ENCODE measurements around the gene S100A11.

S100A11 gene

GRCh38 chr1:152029144-152029928 is 7.5 kb downstream of the S100A11 start:
- no peaks in the 10 kb centered on the region for H3K27me3 ChIP-seq (ENCODE audit: insufficient read depth, low read length, poor library complexity)
- H2AK5ac ChIP-seq (ENCODE audit: low read length), result no peak overlapping the region
- H3K9ac ChIP-seq (ENCODE audit: low read length), result no peak overlapping the region
- no peaks in the 10 kb centered on the region for H3K4me1 ChIP-seq (ENCODE audit: control insufficient read depth, low read depth, low read length)
- H3K4me2 ChIP-seq (ENCODE audit: low read length), result no peak overlapping the region
- no peak overlapping the region for H3K4me3 ChIP-seq (ENCODE audit: low read length)
- no peak overlapping the region for H3K18ac ChIP-seq (ENCODE audit: low read length)
- H3K4ac ChIP-seq (ENCODE audit: low read depth, low read length), result no peak overlapping the region
- no peaks in the 10 kb centered on the region for H3K79me2 ChIP-seq (ENCODE audit: control insufficient read depth, insufficient read depth, low read length)
- no peak overlapping the region for H2BK15ac ChIP-seq (replicated peaks; ENCODE audit: low read depth)
- no peak overlapping the region for H3K27ac ChIP-seq (ENCODE audit: low read depth, low read length)
- DNase-seq, result peak; percentile 16
- no peak overlapping the region for H4K5ac ChIP-seq (ENCODE audit: low read length)
- H3K23ac ChIP-seq (ENCODE audit: low read length), result no peak overlapping the region
- WGBS (ENCODE audit: extremely low coverage, insufficient coverage, low lambda C conversion rate), result 100% methylated on average over 2 of the region's 8 CpGs
- no peak overlapping the region for H4K8ac ChIP-seq (ENCODE audit: low read depth, low read length)
- H3K56ac ChIP-seq (ENCODE audit: low read length), result no peak overlapping the region
- peaks cover 6% of the 10 kb centered on the region for H3K79me1 ChIP-seq (ENCODE audit: low read length)
- peaks cover 12% of the 10 kb centered on the region for H3K36me3 ChIP-seq (ENCODE audit: control insufficient read depth, insufficient read depth, low read length)
- no peak overlapping the region for H2BK120ac ChIP-seq (ENCODE audit: low read depth, low read length)
- H2BK5ac ChIP-seq (ENCODE audit: low read length), result no peak overlapping the region

- Histone ChIP-seq H3K79me1 (ENCODE audit: low read length) (no peaks in the 10 kb centered on the region), H4K5ac (ENCODE audit: low read length) (no peak overlapping the region), H2BK120ac (ENCODE audit: low read depth, low read length) (no peak overlapping the region), H4K8ac (ENCODE audit: low read depth, low read length) (no peak overlapping the region), H3K79me2 (ENCODE audit: control insufficient read depth, insufficient read depth, low read length) (no peaks in the 10 kb centered on the region), H3K4me1 (ENCODE audit: control insufficient read depth, low read depth, low read length) (no peaks in the 10 kb centered on the region), H3K18ac (ENCODE audit: low read length) (no peak overlapping the region), H3K56ac (ENCODE audit: low read length) (no peak overlapping the region), H3K4me3 (ENCODE audit: low read length) (no peak overlapping the region), H3K9ac (ENCODE audit: low read length) (no peak overlapping the region), H3K36me3 (ENCODE audit: control insufficient read depth, insufficient read depth, low read length) (no peaks in the 10 kb centered on the region), H2BK15ac (replicated peaks; ENCODE audit: low read depth) (no peak overlapping the region), H3K27ac (ENCODE audit: low read depth, low read length) (no peak overlapping the region), H3K23ac (ENCODE audit: low read length) (no peak overlapping the region), H3K27me3 (ENCODE audit: insufficient read depth, low read length, poor library complexity) (no peaks in the 10 kb centered on the region), H3K4ac (ENCODE audit: low read depth, low read length) (no peak overlapping the region), H3K4me2 (ENCODE audit: low read length) (no peak overlapping the region), H2AK5ac (ENCODE audit: low read length) (no peak overlapping the region), H2BK5ac (ENCODE audit: low read length) (no peak overlapping the region)
- no CpG with 5 or more reads among the region's 3 CpGs for WGBS (ENCODE audit: extremely low coverage, insufficient coverage, low lambda C conversion rate)
- no peak for DNase-seq
Observed at GRCh38 chr1:152026895-152027294, 9.9 kb downstream of the S100A11 start.

GRCh38 chr1:152024223-152024622 is 12.6 kb downstream of the S100A11 start:
- Histone ChIP-seq H4K5ac (ENCODE audit: low read length) (no peak overlapping the region), H3K4me3 (ENCODE audit: low read length) (no peak overlapping the region), H4K8ac (ENCODE audit: low read depth, low read length) (no peak overlapping the region), H3K79me2 (ENCODE audit: control insufficient read depth, insufficient read depth, low read length) (no peaks in the 10 kb centered on the region), H3K56ac (ENCODE audit: low read length) (no peak overlapping the region), H3K27ac (ENCODE audit: low read depth, low read length) (no peak overlapping the region), H3K79me1 (ENCODE audit: low read length) (no peaks in the 10 kb centered on the region), H2AK5ac (ENCODE audit: low read length) (no peak overlapping the region), H3K9ac (ENCODE audit: low read length) (no peak overlapping the region), H2BK5ac (ENCODE audit: low read length) (no peak overlapping the region), H3K4me1 (ENCODE audit: control insufficient read depth, low read depth, low read length) (no peaks in the 10 kb centered on the region), H3K18ac (ENCODE audit: low read length) (no peak overlapping the region), H2BK15ac (replicated peaks; ENCODE audit: low read depth) (no peak overlapping the region), H3K23ac (ENCODE audit: low read length) (no peak overlapping the region), H3K4me2 (ENCODE audit: low read length) (no peak overlapping the region), H3K4ac (ENCODE audit: low read depth, low read length) (no peak overlapping the region), H3K27me3 (ENCODE audit: insufficient read depth, low read length, poor library complexity) (no peaks in the 10 kb centered on the region), H3K36me3 (ENCODE audit: control insufficient read depth, insufficient read depth, low read length) (no peaks in the 10 kb centered on the region), H2BK120ac (ENCODE audit: low read depth, low read length) (no peak overlapping the region)
- no CpG with 5 or more reads among the region's 4 CpGs for WGBS (ENCODE audit: extremely low coverage, insufficient coverage, low lambda C conversion rate)
- DNase-seq, result no peak

- Histone ChIP-seq H3K4ac (ENCODE audit: low read depth, low read length) (no peak overlapping the region), H3K18ac (ENCODE audit: low read length) (no peak overlapping the region), H3K23ac (ENCODE audit: low read length) (no peak overlapping the region), H3K4me3 (ENCODE audit: low read length) (no peak overlapping the region), H4K8ac (ENCODE audit: low read depth, low read length) (no peak overlapping the region), H3K56ac (ENCODE audit: low read length) (no peak overlapping the region), H2BK120ac (ENCODE audit: low read depth, low read length) (no peak overlapping the region), H3K27me3 (ENCODE audit: insufficient read depth, low read length, poor library complexity) (no peaks in the 10 kb centered on the region), H3K79me1 (ENCODE audit: low read length) (no peaks in the 10 kb centered on the region), H3K36me3 (ENCODE audit: control insufficient read depth, insufficient read depth, low read length) (no peaks in the 10 kb centered on the region), H3K79me2 (ENCODE audit: control insufficient read depth, insufficient read depth, low read length) (no peaks in the 10 kb centered on the region), H3K4me1 (ENCODE audit: control insufficient read depth, low read depth, low read length) (no peaks in the 10 kb centered on the region), H3K9ac (ENCODE audit: low read length) (no peak overlapping the region), H2BK5ac (ENCODE audit: low read length) (no peak overlapping the region), H3K4me2 (ENCODE audit: low read length) (no peak overlapping the region), H2AK5ac (ENCODE audit: low read length) (no peak overlapping the region), H4K5ac (ENCODE audit: low read length) (no peak overlapping the region), H2BK15ac (replicated peaks; ENCODE audit: low read depth) (no peak overlapping the region), H3K27ac (ENCODE audit: low read depth, low read length) (no peak overlapping the region)
- DNase-seq, result no peak
- no CpG with 5 or more reads among the region's 4 CpGs for WGBS (ENCODE audit: extremely low coverage, insufficient coverage, low lambda C conversion rate)
Observed at GRCh38 chr1:152023221-152023620, 13.6 kb downstream of the S100A11 start.

GRCh38 chr1:152022474-152022873 is 14.3 kb downstream of the S100A11 start:
- Histone ChIP-seq H3K56ac (ENCODE audit: low read length) (no peak overlapping the region), H2BK15ac (replicated peaks; ENCODE audit: low read depth) (no peak overlapping the region), H3K4ac (ENCODE audit: low read depth, low read length) (no peak overlapping the region), H3K4me3 (ENCODE audit: low read length) (no peak overlapping the region), H3K23ac (ENCODE audit: low read length) (no peak overlapping the region), H2BK120ac (ENCODE audit: low read depth, low read length) (no peak overlapping the region), H2BK5ac (ENCODE audit: low read length) (no peak overlapping the region), H3K79me2 (ENCODE audit: control insufficient read depth, insufficient read depth, low read length) (no peaks in the 10 kb centered on the region), H3K36me3 (ENCODE audit: control insufficient read depth, insufficient read depth, low read length) (no peaks in the 10 kb centered on the region), H4K8ac (ENCODE audit: low read depth, low read length) (no peak overlapping the region), H3K27ac (ENCODE audit: low read depth, low read length) (no peak overlapping the region), H3K9ac (ENCODE audit: low read length) (no peak overlapping the region), H2AK5ac (ENCODE audit: low read length) (no peak overlapping the region), H3K4me2 (ENCODE audit: low read length) (no peak overlapping the region), H4K5ac (ENCODE audit: low read length) (no peak overlapping the region), H3K27me3 (ENCODE audit: insufficient read depth, low read length, poor library complexity) (no peaks in the 10 kb centered on the region), H3K79me1 (ENCODE audit: low read length) (no peaks in the 10 kb centered on the region), H3K18ac (ENCODE audit: low read length) (no peak overlapping the region), H3K4me1 (ENCODE audit: control insufficient read depth, low read depth, low read length) (no peaks in the 10 kb centered on the region)
- no peak for DNase-seq
- WGBS (ENCODE audit: extremely low coverage, insufficient coverage, low lambda C conversion rate), result no CpG with 5 or more reads among the region's 3 CpGs

GRCh38 chr1:152021569-152021968 is 15.2 kb downstream of the S100A11 start:
- H4K5ac ChIP-seq (ENCODE audit: low read length), result no peak overlapping the region
- H3K27me3 ChIP-seq (ENCODE audit: insufficient read depth, low read length, poor library complexity), result no peaks in the 10 kb centered on the region
- no peak overlapping the region for H3K18ac ChIP-seq (ENCODE audit: low read length)
- no peaks in the 10 kb centered on the region for H3K79me1 ChIP-seq (ENCODE audit: low read length)
- H3K56ac ChIP-seq (ENCODE audit: low read length), result no peak overlapping the region
- no peak overlapping the region for H3K27ac ChIP-seq (ENCODE audit: low read depth, low read length)
- no peak overlapping the region for H3K4ac ChIP-seq (ENCODE audit: low read depth, low read length)
- H3K36me3 ChIP-seq (ENCODE audit: control insufficient read depth, insufficient read depth, low read length), result no peaks in the 10 kb centered on the region
- WGBS (ENCODE audit: extremely low coverage, insufficient coverage, low lambda C conversion rate), result no CpG with 5 or more reads among the region's 7 CpGs
- H2BK120ac ChIP-seq (ENCODE audit: low read depth, low read length), result no peak overlapping the region
- no peak overlapping the region for H3K23ac ChIP-seq (ENCODE audit: low read length)
- no peaks in the 10 kb centered on the region for H3K79me2 ChIP-seq (ENCODE audit: control insufficient read depth, insufficient read depth, low read length)
- H3K4me2 ChIP-seq (ENCODE audit: low read length), result no peak overlapping the region
- DNase-seq, result no peak
- no peak overlapping the region for H2BK15ac ChIP-seq (replicated peaks; ENCODE audit: low read depth)
- H4K8ac ChIP-seq (ENCODE audit: low read depth, low read length), result no peak overlapping the region
- H3K9ac ChIP-seq (ENCODE audit: low read length), result no peak overlapping the region
- H3K4me3 ChIP-seq (ENCODE audit: low read length), result no peak overlapping the region
- H2BK5ac ChIP-seq (ENCODE audit: low read length), result no peak overlapping the region
- H3K4me1 ChIP-seq (ENCODE audit: control insufficient read depth, low read depth, low read length), result no peaks in the 10 kb centered on the region
- no peak overlapping the region for H2AK5ac ChIP-seq (ENCODE audit: low read length)
